Muscle of leg (tissue), 11 donors: ENCODE measurements around the gene FAM151B. TPM values are rescaled to one million over a fixed set of nuclear protein-coding genes. Genes with fewer than 3 reads are reported as not detected.
A peak's percentile ranks its signal among the peaks of the same experiment; 100 is the strongest.

ENCODE experiments used
- DNase-seq: peaks from one replicate; pipeline ENCODE4 v3.0.0; 2013
- H3K27ac ChIP-seq: one replicate; pipeline ENCODE4 v1.5.1; 2013; ENCODE audit warnings: mild to moderate bottlenecking, low read length, control low read depth
- H3K27me3 ChIP-seq: one replicate; pipeline ENCODE4 v1.6.1; 2013; ENCODE audit warnings: low read length; ENCODE audit not compliant: control insufficient read depth, insufficient read depth
- H3K36me3 ChIP-seq: one replicate; pipeline ENCODE4 v1.6.1; 2013; ENCODE audit warnings: low read length; ENCODE audit not compliant: control insufficient read depth, insufficient read depth
- H3K4me1 ChIP-seq: one replicate; pipeline ENCODE4 v1.6.1; 2013; ENCODE audit warnings: low read length; ENCODE audit not compliant: control insufficient read depth, insufficient read depth
- H3K4me3 ChIP-seq: one replicate; pipeline ENCODE4 v1.5.1; 2013; ENCODE audit warnings: low read length, control low read depth
- H3K9me3 ChIP-seq: replicated peaks from 2 replicates; pipeline ENCODE4 v1.6.1; 2013; ENCODE audit warnings: low read depth, low read length; ENCODE audit not compliant: control insufficient read depth
- WGBS: methylation state at CpG from one replicate; pipeline ENCODE4 v1.1.5; 2013; ENCODE audit warnings: missing lambda C conversion rate; ENCODE audit not compliant: insufficient coverage; 5-methylcytosine and 5-hydroxymethylcytosine counted together
- polyA plus RNA-seq, 8 donors: library from polyadenylated mRNA; unstranded; fragments of 120-200 nt; gene quantifications; one replicate each; pipeline versions ENCODE4 v1.2.1 to v1.2.3, GENCODE V29; 2013; ENCODE audit warnings: inconsistent platforms in 1 of 8, low replicate concordance in 1 of 8; ENCODE audit not compliant: insufficient read length in 8 of 8, insufficient read depth in 1 of 8
- total RNA-seq: library from RNA; stranded (reverse); fragments of 120-200 nt; gene quantifications from one replicate; pipeline ENCODE4 v1.2.4, GENCODE V29; 2013

The FAM151B gene
- total and polyA plus RNA-seq, 9 donors, result 1.9 to 5.7 (median 3.9) TPM

DNA sequence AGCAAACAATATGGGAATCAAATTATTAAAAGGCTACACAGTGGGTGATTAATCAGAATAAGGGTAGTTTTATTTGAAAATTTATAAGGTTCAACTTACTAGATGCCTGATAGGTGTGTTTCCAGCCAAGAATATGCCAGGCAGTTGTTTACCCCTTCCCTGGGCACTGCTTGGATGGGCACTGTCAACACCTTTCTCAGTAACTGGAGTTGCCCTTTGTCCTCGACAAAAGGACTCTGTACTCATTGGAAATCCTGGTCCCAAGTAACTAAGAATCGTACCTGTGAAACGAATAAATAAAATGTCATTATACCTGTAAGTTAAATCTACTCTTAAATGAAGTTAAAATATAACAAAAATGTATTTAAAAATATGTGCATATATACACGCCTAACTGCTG, 67.2 kb downstream of the FAM151B start:
- no peaks in the 10 kb centered on the region for H3K4me1 ChIP-seq
- H3K9me3 ChIP-seq, result no peaks in the 10 kb centered on the region
- H3K36me3 ChIP-seq, result no peaks in the 10 kb centered on the region
- H3K27ac ChIP-seq, result no peak overlapping the region
- no peak for DNase-seq
- H3K4me3 ChIP-seq, result no peak overlapping the region
- no CpG with 5 or more reads among the region's 4 CpGs for WGBS
- H3K27me3 ChIP-seq, result peaks cover 15% of the 10 kb centered on the region

DNA sequence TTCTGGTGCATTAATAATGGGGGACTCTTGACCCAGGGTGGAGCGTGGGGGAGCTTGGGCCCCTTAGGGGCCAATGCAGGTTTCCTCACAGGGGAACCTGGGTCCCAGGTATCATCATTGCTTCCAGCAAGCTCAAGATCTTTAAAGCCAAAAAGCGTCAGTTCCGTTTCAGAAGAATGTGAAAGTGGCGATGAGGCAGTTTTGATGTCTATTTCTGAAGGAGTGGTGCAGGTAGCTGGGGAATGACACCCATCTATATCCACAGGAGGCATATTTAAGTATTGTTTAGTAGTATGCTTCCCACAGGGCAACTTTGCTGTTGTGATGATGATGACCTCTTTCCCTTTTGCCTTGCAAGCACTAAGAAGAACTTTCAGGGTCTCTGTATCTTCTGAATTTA, 71.3 kb downstream of the FAM151B start:
- no peak overlapping the region for H3K27ac ChIP-seq
- H3K4me1 ChIP-seq, result no peaks in the 10 kb centered on the region
- WGBS, result 60% methylated on average over 1 of the region's 4 CpGs
- H3K36me3 ChIP-seq, result no peaks in the 10 kb centered on the region
- DNase-seq, result no peak
- no peaks in the 10 kb centered on the region for H3K9me3 ChIP-seq
- H3K27me3 ChIP-seq, result peaks cover 22% of the 10 kb centered on the region
- no peak overlapping the region for H3K4me3 ChIP-seq

DNA sequence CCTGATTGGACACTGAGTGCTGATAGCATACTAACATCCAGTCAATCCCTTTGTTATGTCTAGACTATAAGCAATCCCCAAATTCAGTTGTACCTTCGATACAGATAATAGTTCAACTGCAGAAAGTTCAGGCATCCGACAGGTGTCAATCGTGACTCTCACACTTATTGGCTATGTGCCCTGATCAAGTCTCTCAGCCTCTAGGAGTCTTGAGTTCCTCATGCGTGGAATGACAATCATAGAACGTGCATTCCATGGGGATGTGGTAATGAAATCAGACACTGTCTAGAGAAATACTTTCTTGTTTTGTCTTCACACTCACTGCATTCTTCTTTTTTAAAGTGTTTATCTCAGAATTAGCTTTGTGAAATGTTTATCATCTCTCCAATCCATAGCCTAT, 77.4 kb downstream of the FAM151B start:
- Histone ChIP-seq H3K27me3 (peaks cover 43% of the 10 kb centered on the region), H3K27ac (no peak overlapping the region), H3K4me1 (peaks cover 13% of the 10 kb centered on the region), H3K9me3 (no peaks in the 10 kb centered on the region), H3K4me3 (no peak overlapping the region), H3K36me3 (no peaks in the 10 kb centered on the region)
- 88% methylated on average over 2 of the region's 5 CpGs for WGBS
- DNase-seq, result no peak

DNA sequence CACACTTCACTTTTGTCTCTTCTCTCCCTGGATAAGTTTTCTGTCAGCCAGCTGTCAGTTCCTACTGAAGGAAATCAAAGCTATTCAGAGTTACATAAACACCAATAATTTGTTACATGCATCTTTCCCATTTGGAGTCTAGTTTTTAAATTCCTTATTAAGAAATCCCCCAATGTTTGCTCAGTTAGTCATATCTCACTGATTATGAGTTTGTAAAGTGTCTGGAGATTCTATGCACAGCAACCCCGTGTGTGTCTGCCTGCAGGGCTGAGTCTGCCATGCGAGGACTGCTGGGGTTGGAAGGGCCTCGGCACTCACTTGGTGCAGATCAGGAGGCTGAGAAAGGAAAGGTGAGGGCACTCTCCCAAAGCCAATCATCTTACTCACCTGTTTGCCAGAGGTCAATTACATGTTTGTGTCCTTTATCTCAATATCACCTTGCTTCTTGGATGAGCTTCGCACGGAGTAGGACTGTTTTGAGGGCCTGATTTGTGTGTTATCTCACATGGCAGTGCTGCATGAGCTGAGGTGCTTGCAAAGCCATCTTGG, 78.9 kb downstream of the FAM151B start:
- Histone ChIP-seq H3K4me1 (peaks cover 15% of the 10 kb centered on the region), H3K9me3 (no peaks in the 10 kb centered on the region), H3K4me3 (no peak overlapping the region), H3K27ac (no peak overlapping the region), H3K36me3 (no peaks in the 10 kb centered on the region), H3K27me3 (peaks cover 56% of the 10 kb centered on the region)
- no peak for DNase-seq
- 100% methylated on average over 1 of the region's 5 CpGs for WGBS

DNA sequence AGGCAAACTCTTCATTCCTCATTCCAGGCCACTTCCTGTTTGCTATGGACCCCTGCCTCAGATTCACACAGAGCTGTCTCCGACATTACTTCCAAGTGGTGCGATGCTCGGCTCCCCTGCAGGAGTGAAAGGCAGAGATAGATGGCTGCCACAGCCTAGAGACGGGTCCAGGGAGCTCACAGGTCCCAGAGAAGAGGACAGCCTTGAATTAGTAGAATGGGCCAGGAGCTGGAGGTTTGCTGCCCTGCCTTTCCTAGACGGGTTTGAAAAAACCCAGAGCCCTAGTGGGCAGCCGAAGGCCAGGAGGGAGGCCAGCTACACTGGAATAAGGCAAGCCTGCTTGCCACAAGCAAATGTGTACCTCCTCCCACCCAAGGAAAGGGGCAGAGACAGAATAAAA, 80.4 kb downstream of the FAM151B start:
- 55% methylated on average over 4 of the region's 6 CpGs for WGBS
- no peaks in the 10 kb centered on the region for H3K36me3 ChIP-seq
- no peak overlapping the region for H3K4me3 ChIP-seq
- H3K4me1 ChIP-seq, result peaks cover 15% of the 10 kb centered on the region
- no peaks in the 10 kb centered on the region for H3K9me3 ChIP-seq
- H3K27ac ChIP-seq, result no peak overlapping the region
- peaks cover 61% of the 10 kb centered on the region for H3K27me3 ChIP-seq
- DNase-seq, result no peak

DNA sequence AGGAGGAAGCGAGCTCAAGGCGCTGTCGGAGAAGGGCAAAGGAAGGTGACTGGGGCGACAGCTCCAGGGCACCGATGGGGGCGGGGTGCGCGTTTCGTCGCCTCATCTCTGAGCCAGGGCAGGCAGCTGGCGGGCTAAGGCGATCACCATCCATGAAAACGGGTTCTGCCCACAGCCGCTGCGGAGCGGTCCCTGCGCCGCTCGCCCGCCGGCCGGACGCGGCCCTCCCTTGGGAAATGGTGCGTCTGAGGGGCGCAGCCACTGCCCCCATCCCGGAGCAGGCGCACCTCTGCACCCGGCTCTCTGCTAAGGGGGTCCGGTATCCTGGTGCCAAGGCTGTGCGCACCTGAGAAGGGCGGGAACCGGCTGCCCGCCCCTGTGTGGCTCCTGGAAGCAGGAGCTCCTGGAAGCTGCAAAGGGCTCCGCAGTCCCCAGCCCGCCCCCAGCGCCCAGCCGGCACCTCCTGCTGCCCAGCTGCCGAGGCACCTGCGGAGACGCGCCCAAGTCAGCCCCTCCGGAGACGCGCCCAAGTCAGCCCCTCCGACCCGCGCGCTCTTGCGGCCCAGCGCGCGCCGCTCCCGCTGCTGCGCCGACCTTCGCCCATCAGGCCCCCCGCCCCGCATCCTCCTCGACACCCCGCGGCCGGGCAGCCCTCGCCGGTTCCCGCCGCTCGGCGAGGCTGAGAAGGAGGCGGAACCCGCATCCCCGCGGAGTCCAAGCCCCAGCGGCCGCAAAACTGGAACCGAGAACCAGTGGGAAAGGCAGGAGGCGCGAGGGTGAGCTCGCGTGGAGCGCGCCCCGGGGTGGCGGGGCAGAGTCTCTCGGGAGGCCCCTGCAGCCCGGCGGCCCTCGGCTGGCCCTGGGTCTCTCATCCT, 81.4 kb downstream of the FAM151B start:
- Histone ChIP-seq H3K4me3 (peak overlapping the region; percentile 39), H3K27ac (no peak overlapping the region), H3K4me1 (peaks cover 15% of the 10 kb centered on the region), H3K27me3 (peaks cover 62% of the 10 kb centered on the region), H3K9me3 (no peaks in the 10 kb centered on the region), H3K36me3 (no peaks in the 10 kb centered on the region)
- WGBS, result under 1% methylated on average over 89 of the region's 89 CpGs
- peak; percentile 3 for DNase-seq

DNA sequence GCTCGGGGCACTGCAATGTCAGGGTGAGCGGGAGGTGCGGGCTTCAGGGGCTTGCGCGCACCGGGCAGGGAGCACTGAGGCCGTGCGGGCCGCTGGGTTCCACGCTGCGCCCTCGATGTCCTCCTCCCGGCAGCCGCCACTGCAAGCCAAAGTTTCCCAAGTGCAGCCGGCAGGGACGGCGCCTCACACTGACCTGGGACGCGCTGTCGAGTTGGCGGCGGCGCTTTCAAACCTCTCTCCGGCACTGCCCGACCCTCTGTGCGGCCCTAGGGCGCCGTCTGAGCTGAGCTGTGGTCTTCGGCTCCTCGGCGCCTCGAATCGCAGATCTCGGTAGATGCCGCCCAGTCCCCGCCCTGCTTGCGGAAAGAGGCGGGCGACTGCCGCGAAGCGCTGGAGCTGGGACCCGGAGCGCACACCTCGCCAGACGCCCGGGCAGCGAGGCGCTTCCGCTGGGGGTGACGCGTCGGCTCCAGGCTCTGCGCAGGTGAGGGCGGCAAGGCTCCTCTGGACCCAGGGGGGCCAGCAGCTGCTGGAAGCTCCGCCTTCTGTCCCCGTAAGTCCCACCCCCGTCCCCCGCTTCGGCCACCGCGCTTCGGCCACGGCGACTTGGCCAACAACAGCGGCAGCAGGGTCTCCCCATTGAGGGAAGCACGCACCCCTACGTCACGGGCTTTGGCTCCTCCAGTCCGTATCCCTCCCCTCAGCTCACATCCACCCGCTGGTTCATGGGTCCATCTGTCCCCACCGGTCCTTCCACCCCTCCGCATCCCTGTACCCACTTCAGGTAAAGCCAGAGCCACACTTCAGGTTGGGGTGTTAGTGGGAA, 82.3 kb downstream of the FAM151B start, which contains the start of gene ANKRD34B:
Gene ANKRD34B (minus strand): TSS at position 320 of the 826 bp plus-strand sequence. CDS start 10,261 bp downstream, outside the sequence.
- peak; percentile 19 for DNase-seq
- H3K4me1 ChIP-seq, result peaks cover 15% of the 10 kb centered on the region
- no peaks in the 10 kb centered on the region for H3K9me3 ChIP-seq
- peaks cover 60% of the 10 kb centered on the region for H3K27me3 ChIP-seq
- no peaks in the 10 kb centered on the region for H3K36me3 ChIP-seq
- H3K4me3 ChIP-seq, result peak within 1 kb of the TSS; percentile 39
- under 1% methylated on average over 68 of the region's 73 CpGs for whole genome bisulfite sequencing
- H3K27ac ChIP-seq, result no peak within 1 kb of the TSS

DNA sequence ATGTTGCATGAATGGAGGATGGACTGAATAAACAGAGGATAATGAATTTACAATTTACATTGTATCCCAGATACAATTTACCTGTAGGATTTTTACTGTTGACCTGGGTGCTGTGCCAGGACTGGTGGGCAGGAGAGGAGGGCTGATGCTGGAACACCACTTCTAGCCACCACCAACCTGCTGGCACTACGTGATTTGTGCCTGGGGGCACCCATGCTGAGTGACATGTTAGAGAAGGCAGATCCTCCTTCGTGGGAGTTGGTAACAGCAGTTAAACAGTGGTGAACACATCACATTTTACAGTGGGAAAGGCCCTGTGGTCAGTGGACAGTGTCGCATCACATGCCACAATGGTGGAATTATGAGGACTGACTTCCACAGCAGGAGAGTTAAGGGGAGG, 85.2 kb downstream of the FAM151B start:
- Histone ChIP-seq H3K4me3 (no peak overlapping the region), H3K9me3 (no peaks in the 10 kb centered on the region), H3K27me3 (peaks cover 56% of the 10 kb centered on the region), H3K27ac (no peak overlapping the region), H3K4me1 (peaks cover 15% of the 10 kb centered on the region), H3K36me3 (no peaks in the 10 kb centered on the region)
- no peak for DNase-seq
- WGBS, result 74% methylated on average over 3 of the region's 3 CpGs

DNA sequence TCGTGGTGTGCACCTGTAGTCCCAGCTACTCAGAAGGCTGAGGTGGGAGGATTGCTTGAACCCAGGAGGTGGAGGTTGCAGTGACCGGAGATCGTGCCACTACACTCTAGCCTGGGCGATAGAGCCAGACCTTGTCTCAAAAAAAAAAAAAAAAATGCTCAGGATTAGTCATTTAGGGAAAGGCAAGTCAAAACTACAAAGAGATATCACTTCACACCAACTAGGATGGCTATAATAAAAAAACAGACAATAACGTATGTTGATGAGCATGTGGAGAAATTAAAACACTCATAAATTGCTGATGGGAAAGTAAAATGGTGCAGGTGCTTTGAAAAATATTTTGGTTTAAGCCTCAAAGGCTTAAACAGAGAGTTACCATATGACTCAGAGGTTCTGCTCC, 88.5 kb downstream of the FAM151B start:
- Histone ChIP-seq H3K36me3 (no peaks in the 10 kb centered on the region), H3K27ac (no peak overlapping the region), H3K9me3 (no peaks in the 10 kb centered on the region), H3K27me3 (peaks cover 22% of the 10 kb centered on the region), H3K4me3 (no peak overlapping the region), H3K4me1 (no peaks in the 10 kb centered on the region)
- no peak for DNase-seq
- WGBS, result 100% methylated on average over 2 of the region's 5 CpGs

DNA sequence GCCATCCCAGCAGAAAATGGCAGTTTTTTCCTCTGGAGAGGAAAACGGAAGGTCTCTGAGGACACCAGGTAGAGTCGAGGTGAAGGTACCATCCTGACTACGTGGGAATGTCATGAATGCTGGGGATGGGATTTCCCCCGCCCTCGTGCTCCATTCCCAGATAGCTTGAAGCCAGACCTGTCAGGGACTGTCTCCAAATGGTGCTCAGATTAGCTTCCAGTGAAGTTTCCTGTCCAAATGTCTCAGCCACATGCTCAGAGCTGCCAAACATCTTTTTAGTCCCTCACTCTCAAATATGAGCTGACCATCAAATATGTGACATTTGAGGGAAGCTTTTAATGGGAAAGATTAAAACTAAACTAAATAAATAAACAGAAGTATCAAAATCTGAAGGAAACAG, 89.8 kb downstream of the FAM151B start:
- WGBS, result 21% methylated on average over 4 of the region's 5 CpGs
- no peaks in the 10 kb centered on the region for H3K4me1 ChIP-seq
- no peak overlapping the region for H3K4me3 ChIP-seq
- no peaks in the 10 kb centered on the region for H3K36me3 ChIP-seq
- no peaks in the 10 kb centered on the region for H3K9me3 ChIP-seq
- peaks cover 15% of the 10 kb centered on the region for H3K27me3 ChIP-seq
- no peak overlapping the region for H3K27ac ChIP-seq
- no peak for DNase-seq
